ENCODE measurements around the gene FAM186B. TPM values are rescaled to one million over a fixed set of nuclear protein-coding genes. Genes with fewer than 3 reads are reported as not detected.

Gene FAM186B
- polyA plus RNA-seq, 1 of the 3 experiments (the other 2 are of a cell fraction), result 0.16 TPM

DNA sequence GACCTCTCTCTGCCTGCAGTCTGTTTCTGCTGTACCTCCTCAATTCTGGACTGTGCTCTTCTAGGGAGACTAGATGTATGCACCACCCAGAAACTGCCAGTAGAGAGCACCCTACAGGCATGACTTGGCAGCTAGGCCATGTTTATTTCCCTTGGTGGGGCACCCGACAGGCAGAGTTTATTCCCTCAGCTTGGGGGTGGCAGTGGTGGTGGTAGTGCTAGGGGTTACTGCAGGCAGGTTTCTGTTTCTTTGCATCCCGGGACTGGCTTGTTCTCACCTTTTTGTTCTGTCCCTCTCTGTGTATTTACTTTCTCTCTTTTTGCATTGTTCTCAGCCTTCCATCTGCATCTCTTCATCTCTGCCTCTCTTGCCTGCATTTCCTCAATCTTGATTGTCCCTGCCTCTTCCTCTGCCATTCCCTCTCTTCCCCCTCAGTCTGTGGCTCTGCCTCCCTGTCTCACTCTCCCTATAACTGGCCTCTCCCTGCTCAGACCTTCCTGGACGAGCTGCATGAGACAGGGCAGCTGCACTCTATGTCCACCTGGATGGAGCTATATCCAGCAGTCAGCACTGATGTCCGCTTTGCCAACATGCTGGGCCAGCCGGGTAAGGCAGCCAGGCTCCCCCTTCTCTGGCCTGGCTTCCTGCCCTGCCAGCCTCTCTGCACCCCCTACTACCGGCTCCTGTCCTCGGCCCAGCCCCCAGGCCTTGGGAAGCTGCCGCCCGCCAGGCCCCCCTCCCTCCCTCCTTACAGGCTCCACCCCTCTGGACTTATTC lies 31.7 kb upstream of the FAM186B start (continued):
- TF ChIP-seq, protein P1, sequence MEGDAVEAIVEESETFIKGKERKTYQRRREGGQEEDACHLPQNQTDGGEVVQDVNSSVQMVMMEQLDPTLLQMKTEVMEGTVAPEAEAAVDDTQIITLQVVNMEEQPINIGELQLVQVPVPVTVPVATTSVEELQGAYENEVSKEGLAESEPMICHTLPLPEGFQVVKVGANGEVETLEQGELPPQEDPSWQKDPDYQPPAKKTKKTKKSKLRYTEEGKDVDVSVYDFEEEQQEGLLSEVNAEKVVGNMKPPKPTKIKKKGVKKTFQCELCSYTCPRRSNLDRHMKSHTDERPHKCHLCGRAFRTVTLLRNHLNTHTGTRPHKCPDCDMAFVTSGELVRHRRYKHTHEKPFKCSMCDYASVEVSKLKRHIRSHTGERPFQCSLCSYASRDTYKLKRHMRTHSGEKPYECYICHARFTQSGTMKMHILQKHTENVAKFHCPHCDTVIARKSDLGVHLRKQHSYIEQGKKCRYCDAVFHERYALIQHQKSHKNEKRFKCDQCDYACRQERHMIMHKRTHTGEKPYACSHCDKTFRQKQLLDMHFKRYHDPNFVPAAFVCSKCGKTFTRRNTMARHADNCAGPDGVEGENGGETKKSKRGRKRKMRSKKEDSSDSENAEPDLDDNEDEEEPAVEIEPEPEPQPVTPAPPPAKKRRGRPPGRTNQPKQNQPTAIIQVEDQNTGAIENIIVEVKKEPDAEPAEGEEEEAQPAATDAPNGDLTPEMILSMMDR (IDR thresholded peaks at IDR 0.05), result peak; percentile 74

DNA sequence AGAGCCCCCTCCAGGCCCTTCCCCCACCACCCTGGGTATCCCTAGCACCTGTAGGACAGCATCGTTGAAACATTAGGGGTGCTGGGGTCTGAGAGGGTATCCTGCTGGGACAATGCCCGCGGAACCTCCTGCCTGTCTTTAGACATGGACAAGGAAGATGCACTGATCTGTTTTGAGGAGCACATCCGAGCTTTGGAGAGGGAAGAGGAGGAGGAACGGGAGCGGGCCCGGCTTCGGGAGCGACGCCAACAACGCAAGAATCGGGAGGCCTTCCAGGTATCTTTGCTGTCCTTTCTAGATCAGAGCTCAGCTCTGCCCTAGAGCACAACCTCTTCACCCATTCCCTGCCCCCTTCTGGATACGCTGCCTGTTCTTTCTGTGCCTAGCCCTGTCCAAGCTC lies 31.1 kb upstream of the FAM186B start:
- DNase-seq, result no peak
- POLR2A ChIA-PET, result interaction anchor here (1.0 to 3.3 kb wide), 3 partner anchors 13 to 105 kb away, joined by 4 to 20 read pairs (median 10); partner anchors contain the start of genes PRPF40B and TMBIM6
- WGBS (ENCODE audit: low lambda C conversion rate), result 92% methylated on average over 13 of the region's 13 CpGs

DNA sequence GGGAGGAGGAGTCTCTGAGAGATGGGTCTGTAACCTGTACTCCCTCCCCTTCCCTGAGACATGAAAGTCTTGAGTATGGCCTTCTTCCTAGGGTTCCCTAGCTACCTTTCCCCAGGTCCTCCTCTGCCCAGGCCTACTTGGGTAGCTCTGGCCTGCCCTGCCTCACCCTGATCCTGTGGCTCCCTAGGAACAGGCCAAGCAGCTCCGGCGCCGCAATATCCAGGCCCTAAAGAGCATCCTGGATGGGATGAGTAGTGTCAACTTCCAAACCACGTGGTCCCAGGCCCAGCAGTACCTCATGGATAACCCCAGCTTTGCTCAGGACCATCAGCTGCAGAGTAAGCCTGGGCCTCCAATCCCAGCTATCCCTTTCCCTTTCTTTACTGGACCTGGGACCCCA lies 30.2 kb upstream of the FAM186B start:
- Histone ChIP-seq H3K79me2 (ENCODE audit: insufficient read depth) (no peaks in the 10 kb centered on the region), H3K27me3 (ENCODE audit: insufficient read depth) (no peaks in the 10 kb centered on the region), H3K4me1 (ENCODE audit: control insufficient read depth in 1 of 2, insufficient read depth in 2 of 2, low read depth in 1 of 2, low read length in 1 of 2) (peaks cover 0 to 14% of the 10 kb centered on the region in 2 experiments; a peak in 2 of 4 replicates), H3F3A (replicated peaks; ENCODE audit: insufficient read depth) (peaks cover 15% of the 10 kb centered on the region), H2AFZ (ENCODE audit: low read depth) (no peak overlapping the region), H4K20me1 (ENCODE audit: insufficient read depth) (no peaks in the 10 kb centered on the region), H3K27ac (ENCODE audit: low read depth in 2 of 2, low read length in 1 of 2) (no peak overlapping the region; a peak in 1 of 4 replicates), H3K9me2 (no peaks in the 10 kb centered on the region), H3K4me3 (ENCODE audit: low read depth in 2 of 2, low read length in 1 of 2) (no peak overlapping the region), H3K4me2 (no peak overlapping the region), H3K9me3 (no peaks in the 10 kb centered on the region), H3K9ac (no peak overlapping the region), H3K36me3 (replicated peaks in 1 of 2; ENCODE audit: control insufficient read depth in 1 of 2, insufficient read depth in 2 of 2, low read length in 1 of 2) (peaks cover 7 to 41% of the 10 kb centered on the region in 2 experiments)
- ChIA-PET POLR2A (interaction anchor here (0.7 to 3.3 kb wide), 3 partner anchors 12 to 106 kb away, joined by 3 to 20 read pairs (median 10); partner anchors contain the start of genes PRPF40B and TMBIM6), CTCF (interaction anchor here (0.9 to 30.5 kb wide), 15 partner anchors 8 to 203 kb away, joined by 3 to 590 read pairs (median 16); partner anchors contain the start of genes FMNL3, PRPF40B and TMBIM6)
- DNase-seq, result no peak
- TF ChIP-seq, protein P2, sequence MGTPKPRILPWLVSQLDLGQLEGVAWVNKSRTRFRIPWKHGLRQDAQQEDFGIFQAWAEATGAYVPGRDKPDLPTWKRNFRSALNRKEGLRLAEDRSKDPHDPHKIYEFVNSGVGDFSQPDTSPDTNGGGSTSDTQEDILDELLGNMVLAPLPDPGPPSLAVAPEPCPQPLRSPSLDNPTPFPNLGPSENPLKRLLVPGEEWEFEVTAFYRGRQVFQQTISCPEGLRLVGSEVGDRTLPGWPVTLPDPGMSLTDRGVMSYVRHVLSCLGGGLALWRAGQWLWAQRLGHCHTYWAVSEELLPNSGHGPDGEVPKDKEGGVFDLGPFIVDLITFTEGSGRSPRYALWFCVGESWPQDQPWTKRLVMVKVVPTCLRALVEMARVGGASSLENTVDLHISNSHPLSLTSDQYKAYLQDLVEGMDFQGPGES (IDR thresholded peaks at IDR 0.05; ENCODE audit: low read depth, low read length), result no peak
- TF ChIP-seq NFIC (IDR thresholded peaks at IDR 0.05; ENCODE audit: borderline replicate concordance) (no peak), RAD21 (IDR thresholded peaks at IDR 0.05; ENCODE audit: low read length) (no peak), SMC3 (IDR thresholded peaks at IDR 0.05; ENCODE audit: low read depth, low read length) (no peak), TCF12 (IDR thresholded peaks at IDR 0.05) (no peak), RFX5 (IDR thresholded peaks at IDR 0.05; ENCODE audit: low read length) (no peak), MEF2A (IDR thresholded peaks at IDR 0.05; ENCODE audit: borderline replicate concordance, low read depth) (no peak)
- 96% methylated on average over 4 of the region's 4 CpGs for WGBS (ENCODE audit: low lambda C conversion rate)

More for the DNA sequence above, 31.1 kb upstream of the FAM186B start:
- Histone ChIP-seq H3K9me3 (no peaks in the 10 kb centered on the region), H3K4me2 (no peak overlapping the region), H3K79me2 (ENCODE audit: insufficient read depth) (no peaks in the 10 kb centered on the region), H3K27me3 (ENCODE audit: insufficient read depth) (no peaks in the 10 kb centered on the region), H3K4me3 (ENCODE audit: low read depth in 2 of 2, low read length in 1 of 2) (no peak overlapping the region), H3K4me1 (ENCODE audit: control insufficient read depth in 1 of 2, insufficient read depth in 2 of 2, low read depth in 1 of 2, low read length in 1 of 2) (peaks cover 0 to 14% of the 10 kb centered on the region in 2 experiments; a peak in 2 of 4 replicates), H4K20me1 (ENCODE audit: insufficient read depth) (no peaks in the 10 kb centered on the region), H3K9me2 (no peaks in the 10 kb centered on the region), H3K36me3 (replicated peaks in 1 of 2; ENCODE audit: control insufficient read depth in 1 of 2, insufficient read depth in 2 of 2, low read length in 1 of 2) (peaks cover 7 to 48% of the 10 kb centered on the region in 2 experiments), H3K27ac (ENCODE audit: low read depth in 2 of 2, low read length in 1 of 2) (peak overlapping the region in 1 of 2 experiments; percentile 82; a peak in 1 of 4 replicates), H3F3A (replicated peaks; ENCODE audit: insufficient read depth) (peaks cover 15% of the 10 kb centered on the region), H2AFZ (ENCODE audit: low read depth) (no peak overlapping the region), H3K9ac (no peak overlapping the region)
- TF ChIP-seq SIN3A (IDR thresholded peaks at IDR 0.05; ENCODE audit: borderline replicate concordance, low read depth, low read length) (no peak), SMC3 (IDR thresholded peaks at IDR 0.05; ENCODE audit: low read depth, low read length) (no peak), JUND (IDR thresholded peaks at IDR 0.05) (no peak)
- CTCF ChIA-PET, result interaction anchor here (0.7 to 30.5 kb wide), 24 partner anchors 7 to 278 kb away, joined by 3 to 590 read pairs (median 8); partner anchors contain the start of genes FMNL3, PRPF40B and TMBIM6
